HepG2 (cell line): ENCODE results near the gene TEX35.

ENCODE experiments used
- HCFC1 ChIP-seq: fragments of 150-350 bp; IDR thresholded peaks from 2 replicates; pipeline ENCODE4 v1.6.1; 2014; ENCODE audit warnings: low read depth, low read length
- ZNF776 ChIP-seq: sonication (generic); formaldehyde crosslinking; IDR thresholded peaks from 2 replicates; pipeline ENCODE4 v1.4.0; 2020; ENCODE audit warnings: mild to moderate bottlenecking, missing genetic modification reagents

DNA sequence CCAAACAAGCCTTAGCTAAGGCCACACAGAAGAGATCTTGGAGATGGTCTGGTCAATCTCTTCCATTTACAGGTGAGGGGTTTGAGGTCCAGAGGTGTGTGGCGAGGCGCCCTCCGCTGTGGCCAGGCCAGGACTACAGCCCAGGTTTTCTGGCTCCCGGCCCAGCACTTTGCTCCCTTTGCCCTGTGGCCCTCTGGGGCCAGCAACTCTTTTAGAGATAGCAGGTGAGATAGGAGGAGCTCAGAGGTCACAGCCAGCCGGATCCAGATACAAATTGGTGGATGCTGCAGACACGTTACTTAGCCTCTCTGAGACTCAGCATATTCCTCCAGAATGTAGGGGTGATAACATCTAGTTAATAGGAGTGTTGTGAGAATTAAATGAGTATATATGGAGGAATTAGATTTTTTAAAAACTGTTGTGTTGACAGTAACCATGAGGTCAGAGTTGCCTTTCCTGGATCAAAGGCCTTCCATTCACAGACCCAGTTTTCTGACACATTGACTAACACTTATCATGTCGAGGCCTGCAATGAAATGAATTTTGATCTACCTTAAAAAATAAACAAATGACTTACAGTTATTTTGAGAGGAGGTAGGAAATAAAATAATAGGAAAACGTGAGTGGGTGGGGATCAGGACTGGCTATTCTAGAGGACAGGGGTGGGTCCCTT is 16.6 kb downstream of the TEX35 start:
- no peak for TF ChIP-seq HCFC1
- TF ChIP-seq ZNF776 = no peak
